Upper lobe of left lung (tissue), 4 donors: ENCODE data around the gene SLC25A13.

ENCODE experiments used
- CTCF ChIP-seq, 6 experiments: fragments of 450-650 bp in 4 of 6; fragments of 200-600 bp in 2 of 6; sonication (generic) in 2 of 6; IDR thresholded peaks; one replicate each; pipeline ENCODE4 v1.5.1; 2016 to 2019; ENCODE audit warnings: antibody characterized with exemption in 6 of 6
- POLR2A ChIP-seq, 4 donors: fragments of 450-650 bp; IDR thresholded peaks; one replicate each; pipeline ENCODE4 v1.5.1; 2016 to 2017; ENCODE audit warnings: antibody characterized with exemption in 4 of 4, mild to moderate bottlenecking in 2 of 4

GRCh38 chr7:96308950-96309263, 13.0 kb downstream of the SLC25A13 start:
- TF ChIP-seq CTCF (IDR thresholded peaks at IDR 0.05) (no peak), POLR2A (IDR thresholded peaks at IDR 0.05) (no peak)
